ENCODE measurements around the gene XRCC3. TPM values are rescaled to one million over a fixed set of nuclear protein-coding genes. Genes with fewer than 3 reads are reported as not detected.

The XRCC3 gene
- total and polyA plus RNA-seq, 10 of the 15 experiments (the other 5 are each of a cell fraction or from before 2014, with no cell fraction given), result 0.37 to 52.0 (median 26.8) TPM

- TF ChIP-seq MYB (IDR thresholded peaks at IDR 0.05; ENCODE audit: borderline replicate concordance, low read depth, low read length) (no peak), NRF1 (conservative IDR thresholded peaks at IDR 0.05; ENCODE audit: low read depth, low read length) (no peak), IKZF1 (conservative IDR thresholded peaks at IDR 0.05) (no peak), CUX1 (IDR thresholded peaks at IDR 0.05; ENCODE audit: insufficient replicate concordance, low read depth, low read length) (no peak), ZZZ3 (IDR thresholded peaks at IDR 0.05; ENCODE audit: control insufficient read depth, insufficient read length, low read depth) (no peak), SREBF1 (IDR thresholded peaks at IDR 0.05; ENCODE audit: low read length) (no peak), HCFC1 (IDR thresholded peaks at IDR 0.05; ENCODE audit: low read length) (no peak), HDGF (IDR thresholded peaks at IDR 0.05) (no peak), RFX5 (IDR thresholded peaks at IDR 0.05; ENCODE audit: low read depth, low read length) (no peak), ETV6 (conservative IDR thresholded peaks at IDR 0.05 in 1 of 2, IDR thresholded peaks at IDR 0.05 in 1 of 2; ENCODE audit: borderline replicate concordance in 1 of 2, low read depth in 1 of 2) (0 out of 4 replicates have a peak, but pooled peaks of 1 of the 2 experiments have one; percentile 32), MEF2A (IDR thresholded peaks at IDR 0.05; ENCODE audit: insufficient read depth, low read depth, low read length) (no peak), TARDBP (IDR thresholded peaks at IDR 0.05; ENCODE audit: borderline replicate concordance) (no peak), EED (IDR thresholded peaks at IDR 0.05; ENCODE audit: low read depth) (no peak), SIN3A (IDR thresholded peaks at IDR 0.05; ENCODE audit: low read depth, low read length) (no peak), REST (IDR thresholded peaks at IDR 0.05; ENCODE audit: low read depth, low read length) (no peak), FOXK2 (IDR thresholded peaks at IDR 0.05) (no peak), STAT3 (IDR thresholded peaks at IDR 0.05; ENCODE audit: low read depth, low read length) (no peak)
- TF ChIP-seq, protein P1, sequence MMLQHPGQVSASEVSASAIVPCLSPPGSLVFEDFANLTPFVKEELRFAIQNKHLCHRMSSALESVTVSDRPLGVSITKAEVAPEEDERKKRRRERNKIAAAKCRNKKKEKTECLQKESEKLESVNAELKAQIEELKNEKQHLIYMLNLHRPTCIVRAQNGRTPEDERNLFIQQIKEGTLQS (IDR thresholded peaks at IDR 0.05; ENCODE audit: borderline replicate concordance, extremely low read depth, low read depth, low read length), result peak; percentile 51; the same call in 1 of the 2 replicates
- TF ChIP-seq, protein P2, sequence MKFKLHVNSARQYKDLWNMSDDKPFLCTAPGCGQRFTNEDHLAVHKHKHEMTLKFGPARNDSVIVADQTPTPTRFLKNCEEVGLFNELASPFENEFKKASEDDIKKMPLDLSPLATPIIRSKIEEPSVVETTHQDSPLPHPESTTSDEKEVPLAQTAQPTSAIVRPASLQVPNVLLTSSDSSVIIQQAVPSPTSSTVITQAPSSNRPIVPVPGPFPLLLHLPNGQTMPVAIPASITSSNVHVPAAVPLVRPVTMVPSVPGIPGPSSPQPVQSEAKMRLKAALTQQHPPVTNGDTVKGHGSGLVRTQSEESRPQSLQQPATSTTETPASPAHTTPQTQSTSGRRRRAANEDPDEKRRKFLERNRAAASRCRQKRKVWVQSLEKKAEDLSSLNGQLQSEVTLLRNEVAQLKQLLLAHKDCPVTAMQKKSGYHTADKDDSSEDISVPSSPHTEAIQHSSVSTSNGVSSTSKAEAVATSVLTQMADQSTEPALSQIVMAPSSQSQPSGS (IDR thresholded peaks at IDR 0.05; ENCODE audit: low read length), result no peak
- TF ChIP-seq, protein P3, sequence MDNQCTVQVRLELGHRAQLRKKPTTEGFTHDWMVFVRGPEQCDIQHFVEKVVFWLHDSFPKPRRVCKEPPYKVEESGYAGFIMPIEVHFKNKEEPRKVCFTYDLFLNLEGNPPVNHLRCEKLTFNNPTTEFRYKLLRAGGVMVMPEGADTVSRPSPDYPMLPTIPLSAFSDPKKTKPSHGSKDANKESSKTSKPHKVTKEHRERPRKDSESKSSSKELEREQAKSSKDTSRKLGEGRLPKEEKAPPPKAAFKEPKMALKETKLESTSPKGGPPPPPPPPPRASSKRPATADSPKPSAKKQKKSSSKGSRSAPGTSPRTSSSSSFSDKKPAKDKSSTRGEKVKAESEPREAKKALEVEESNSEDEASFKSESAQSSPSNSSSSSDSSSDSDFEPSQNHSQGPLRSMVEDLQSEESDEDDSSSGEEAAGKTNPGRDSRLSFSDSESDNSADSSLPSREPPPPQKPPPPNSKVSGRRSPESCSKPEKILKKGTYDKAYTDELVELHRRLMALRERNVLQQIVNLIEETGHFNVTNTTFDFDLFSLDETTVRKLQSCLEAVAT (IDR thresholded peaks at IDR 0.05), result no peak
Observed at GRCh38 chr14:103679351-103679750, 35.9 kb downstream of the XRCC3 start (continued).
